Natural killer cell treated with Interleukin-12 subunit alpha and Interleukin-12 subunit beta and Interleukin-15 and Interleukin-18, amount 100 ng/mL, for 72 hours (primary cell): ENCODE measurements around the gene TMEM141. TPM values are rescaled to one million over a fixed set of nuclear protein-coding genes. Genes with fewer than 3 reads are reported as not detected.
"Not testable (repeated sequence)": the region's sequence is repeated elsewhere in the genome, so short reads cannot be mapped to it uniquely, and the experiment has no call there.

Experiments used
- ATAC-seq, 2 donors: fragments of 150-1000 bp; cut with Tn5 transposase in 1 of 2; sonication (Bioruptor Pico), chemical (Tn5 transposase) in 1 of 2; 2 replicates each; pipeline ENCODE4 v1.10.0; 2021
- DNase-seq: peaks from one replicate; pipeline ENCODE4 v3.0.0; 2022; ENCODE audit warnings: low spot score
- H3K27ac Mint-ChIP-seq, 2 donors: 1 replicate in 1 of 2; 2 replicates in 1 of 2; pipeline ENCODE4 v1.8.0; 2022; ENCODE audit warnings: mixed read lengths in 2 of 2, mild to moderate bottlenecking in 1 of 2, moderate library complexity in 1 of 2
- H3K27me3 Mint-ChIP-seq, 2 donors: 1 replicate in 1 of 2; 2 replicates in 1 of 2; pipeline ENCODE4 v1.8.0; 2022; ENCODE audit warnings: mixed read lengths in 2 of 2
- H3K36me3 Mint-ChIP-seq: one replicate; pipeline ENCODE4 v1.8.0; 2022; ENCODE audit warnings: mixed read lengths
- H3K4me1 Mint-ChIP-seq, 2 donors: 1 replicate in 1 of 2; 2 replicates in 1 of 2; pipeline ENCODE4 v1.8.0; 2022; ENCODE audit warnings: low read depth in 2 of 2, mixed read lengths in 2 of 2, mild to moderate bottlenecking in 1 of 2
- H3K4me3 Mint-ChIP-seq: one replicate; pipeline ENCODE4 v1.8.0; 2022; ENCODE audit warnings: mixed read lengths
- H3K9me3 Mint-ChIP-seq: 2 replicates; pipeline ENCODE4 v1.8.0; 2022; ENCODE audit warnings: mixed read lengths
- total RNA-seq, 2 donors: library from RNA; stranded (reverse); gene quantifications; one replicate each; pipeline ENCODE4 v1.2.3, GENCODE V29; 2022

TMEM141 gene
- total RNA-seq, 2 donors from 2014 or later: 31.9 to 50.5 TPM

- H3K4me3 Mint-ChIP-seq: no peak overlapping the region
- H3K27me3 Mint-ChIP-seq: no peaks in the 10 kb centered on the region
- DNase-seq: peak; percentile 55
- H3K4me1 Mint-ChIP-seq: no peaks in the 10 kb centered on the region
- H3K36me3 Mint-ChIP-seq: no peaks in the 10 kb centered on the region
- H3K9me3 Mint-ChIP-seq: no peaks in the 10 kb centered on the region
- ATAC-seq: no peak
- H3K27ac Mint-ChIP-seq: no peak overlapping the region
Observed at GRCh38 chr9:136828474-136829140, 37.5 kb downstream of the TMEM141 start.

- peak; percentile 42 for DNase-seq
- Mint-ChIP-seq H3K36me3 (no peaks in the 10 kb centered on the region), H3K27me3 (no peaks in the 10 kb centered on the region), H3K4me3 (no peak overlapping the region), H3K27ac (no peak overlapping the region), H3K4me1 (no peaks in the 10 kb centered on the region), H3K9me3 (no peaks in the 10 kb centered on the region)
- no peak for ATAC-seq
Observed at GRCh38 chr9:136829412-136829811, 38.3 kb downstream of the TMEM141 start.

- Mint-ChIP-seq H3K4me1 (no peaks in the 10 kb centered on the region), H3K4me3 (no peak overlapping the region), H3K9me3 (no peaks in the 10 kb centered on the region), H3K27ac (no peak overlapping the region), H3K36me3 (no peaks in the 10 kb centered on the region), H3K27me3 (no peaks in the 10 kb centered on the region)
- DNase-seq (peak; percentile 57), ATAC-seq (peak in 1 of 2 donors; percentile 18)
Observed at GRCh38 chr9:136829981-136830885, 39.1 kb downstream of the TMEM141 start.

GRCh38 chr9:136831002-136831719, 40.0 kb downstream of the TMEM141 start:
- ATAC-seq (no peak), DNase-seq (peak; percentile 48)
- Mint-ChIP-seq H3K36me3 (no peaks in the 10 kb centered on the region), H3K27me3 (no peaks in the 10 kb centered on the region), H3K27ac (no peak overlapping the region), H3K4me3 (no peak overlapping the region), H3K9me3 (no peaks in the 10 kb centered on the region), H3K4me1 (no peaks in the 10 kb centered on the region)

GRCh38 chr9:136831720-136832104, 40.6 kb downstream of the TMEM141 start:
- Mint-ChIP-seq H3K27me3 (no peaks in the 10 kb centered on the region), H3K4me3 (no peak overlapping the region), H3K9me3 (no peaks in the 10 kb centered on the region), H3K27ac (no peak overlapping the region), H3K4me1 (no peaks in the 10 kb centered on the region), H3K36me3 (no peaks in the 10 kb centered on the region)
- ATAC-seq: no peak
- DNase-seq: peak; percentile 45

- ATAC-seq (no peak), DNase-seq (peak; percentile 40)
- H3K27ac Mint-ChIP-seq: no peak overlapping the region
- H3K36me3 Mint-ChIP-seq: no peaks in the 10 kb centered on the region
- no peak overlapping the region for H3K4me3 Mint-ChIP-seq
- H3K4me1 Mint-ChIP-seq: no peaks in the 10 kb centered on the region
- no peaks in the 10 kb centered on the region for H3K27me3 Mint-ChIP-seq
- H3K9me3 Mint-ChIP-seq: no peaks in the 10 kb centered on the region
Observed at GRCh38 chr9:136832581-136832980, 41.4 kb downstream of the TMEM141 start.

GRCh38 chr9:136833381-136834048, 42.4 kb downstream of the TMEM141 start:
- not testable (repeated sequence) for ATAC-seq, H3K27ac Mint-ChIP-seq, H3K27me3 Mint-ChIP-seq, H3K36me3 Mint-ChIP-seq, H3K9me3 Mint-ChIP-seq, H3K4me1 Mint-ChIP-seq, H3K4me3 Mint-ChIP-seq
- peak; percentile 44 for DNase-seq

- DNase-seq: no peak
- H3K9me3 Mint-ChIP-seq: no peaks in the 10 kb centered on the region
- H3K4me3 Mint-ChIP-seq: no peak overlapping the region
- H3K36me3 Mint-ChIP-seq: no peaks in the 10 kb centered on the region
- H3K27ac Mint-ChIP-seq: no peak overlapping the region
- no peaks in the 10 kb centered on the region for H3K27me3 Mint-ChIP-seq
- peaks cover 4% of the 10 kb centered on the region in 2 donors for H3K4me1 Mint-ChIP-seq
- ATAC-seq: no peak
Observed at GRCh38 chr9:136835162-136835931, 44.2 kb downstream of the TMEM141 start.

- DNase-seq (no peak), ATAC-seq (no peak)
- Mint-ChIP-seq H3K27me3 (no peaks in the 10 kb centered on the region), H3K4me3 (no peak overlapping the region), H3K27ac (no peak overlapping the region), H3K36me3 (no peaks in the 10 kb centered on the region), H3K4me1 (peaks cover 4% of the 10 kb centered on the region in 2 donors), H3K9me3 (no peaks in the 10 kb centered on the region)
Observed at GRCh38 chr9:136835932-136836904, 45.1 kb downstream of the TMEM141 start.

GRCh38 chr9:136837146-136837855, 46.2 kb downstream of the TMEM141 start:
- Mint-ChIP-seq H3K4me1 (peaks cover 4 to 6% of the 10 kb centered on the region in 2 donors), H3K36me3 (no peaks in the 10 kb centered on the region), H3K27me3 (no peaks in the 10 kb centered on the region), H3K4me3 (no peak overlapping the region), H3K9me3 (no peaks in the 10 kb centered on the region), H3K27ac (no peak overlapping the region)
- ATAC-seq (no peak), DNase-seq (no peak)

GRCh38 chr9:136837856-136838277, 46.7 kb downstream of the TMEM141 start:
- H3K4me1 Mint-ChIP-seq, H3K27ac Mint-ChIP-seq, H3K9me3 Mint-ChIP-seq, H3K27me3 Mint-ChIP-seq, DNase-seq, H3K36me3 Mint-ChIP-seq, H3K4me3 Mint-ChIP-seq, ATAC-seq: not testable (repeated sequence)
